Dermis microvascular lymphatic vessel endothelial cell (primary cell): ENCODE data around the gene GKAP1. TPM values are rescaled to one million over a fixed set of nuclear protein-coding genes. Genes with fewer than 3 reads are reported as not detected.

Source experiments
- total RNA-seq: library from RNA; depleted of rRNA; stranded (reverse); fragments of >200 nt; gene quantifications from 2 replicates; pipeline ENCODE4 v1.2.1, GENCODE V29; 2014

GKAP1 gene
- total RNA-seq, 1 donor from 2014 or later, result 0.64 TPM

Other genes with a start within 250 kb of the GKAP1 start
- 4.6 and 5.8 TPM in 2 replicates for gene IDNK, start 194.6 kb downstream of the GKAP1 start, total RNA-seq
- 98.8 and 122 TPM in 2 replicates for gene UBQLN1, start 109.8 kb downstream of the GKAP1 start, total RNA-seq
- 1.9 and 2.4 TPM in 2 replicates for gene KIF27, start 103.7 kb upstream of the GKAP1 start, total RNA-seq
- 686 and 723 TPM in 2 replicates for gene HNRNPK, start 162.4 kb upstream of the GKAP1 start, total RNA-seq
- 5.5 and 6.8 TPM in 2 replicates for gene RMI1, start 163.0 kb upstream of the GKAP1 start, total RNA-seq